GM18498 (cell line): ENCODE measurements around the gene KRT38.
"Not testable (repeated sequence)": the region's sequence is repeated elsewhere in the genome, so short reads cannot be mapped to it uniquely, and the experiment has no call there.

ENCODE experiments used
- ATAC-seq: cut with Tn5 transposase; IDR thresholded peaks from one replicate; pipeline ENCODE4 v1.9.1; 2021; ENCODE audit warnings: mild to moderate bottlenecking, moderate library complexity; ENCODE audit not compliant: unreplicated experiment

The KRT38 gene

GRCh38 chr17:41424111-41424635, 16.6 kb downstream of the KRT38 start, which contains the start of gene KRT37:
Gene KRT37, minus strand, starts transcription at chr17:41424585. Its CDS starts 62 bp downstream, at chr17:41424523.
- ATAC-seq: no peak

DNA sequence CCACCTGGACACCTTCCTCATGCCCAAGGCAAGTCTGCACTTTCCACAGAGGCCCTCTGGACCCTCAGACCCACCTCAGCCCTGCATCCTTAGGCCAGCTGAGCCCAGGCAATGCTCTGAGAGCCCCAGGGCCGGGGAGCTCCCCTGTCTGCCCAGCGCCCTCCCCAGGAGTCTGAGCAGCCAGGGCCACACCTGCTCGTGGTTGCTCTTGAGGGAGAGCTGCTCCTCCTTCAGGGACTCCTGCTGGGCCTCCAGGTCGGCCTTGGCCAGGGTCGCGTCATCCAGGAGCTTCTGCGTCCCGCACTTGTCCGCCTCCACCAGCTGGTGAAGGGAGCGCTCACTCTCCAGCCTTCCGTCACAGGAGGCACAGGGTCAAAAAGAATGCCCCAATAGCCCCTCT, 18.2 kb downstream of the KRT38 start:
- ATAC-seq: not testable (repeated sequence)

GRCh38 chr17:41421617-41422016, 19.2 kb downstream of the KRT38 start:
- ATAC-seq: no peak

DNA sequence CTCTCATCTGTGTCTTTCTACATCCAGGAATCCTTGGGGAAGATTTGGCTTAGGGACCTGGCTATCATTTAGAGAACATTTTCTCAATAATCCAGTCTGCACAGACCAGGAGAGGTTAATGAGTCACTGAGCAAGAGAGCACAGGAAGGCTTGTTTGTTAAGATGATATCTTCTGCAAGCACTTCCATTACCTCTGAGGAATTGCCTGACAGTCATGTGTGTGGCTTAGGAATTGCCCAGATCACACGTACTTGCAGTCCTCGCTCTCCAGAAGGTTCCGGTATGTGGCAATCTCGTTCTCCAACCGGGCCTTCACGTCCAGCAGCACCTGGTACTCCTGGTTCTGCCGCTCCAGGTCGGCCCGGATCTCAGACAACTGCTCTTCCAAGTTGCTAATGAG, 19.7 kb downstream of the KRT38 start:
- ATAC-seq: no peak

- no peak for ATAC-seq
Measured at GRCh38 chr17:41420134-41420533, 20.6 kb downstream of the KRT38 start.

GRCh38 chr17:41419716-41420115, 21.1 kb downstream of the KRT38 start:
- no peak for ATAC-seq

- no peak for ATAC-seq
Measured at GRCh38 chr17:41418116-41418860, 22.5 kb downstream of the KRT38 start.

- ATAC-seq: no peak
Measured at GRCh38 chr17:41417576-41418015, 23.2 kb downstream of the KRT38 start.

DNA sequence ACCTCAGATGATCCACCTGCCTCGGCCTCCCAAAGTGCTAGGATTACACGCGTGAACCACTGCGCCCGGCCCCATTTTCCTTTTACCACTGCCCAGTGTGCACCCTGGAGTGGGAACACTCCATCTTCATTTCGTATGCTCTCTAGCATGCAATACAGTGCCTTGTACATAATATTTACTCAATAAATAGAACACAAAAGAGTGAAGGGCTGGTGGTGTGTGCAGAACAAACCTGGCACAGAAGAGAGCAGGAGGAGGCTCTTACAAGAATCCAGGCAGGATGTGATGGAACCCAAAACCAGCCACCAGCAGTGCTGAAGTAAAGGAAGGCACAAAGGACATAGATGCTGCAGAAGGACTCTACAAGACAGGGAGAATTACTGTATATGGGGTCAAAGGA, 23.7 kb downstream of the KRT38 start:
- ATAC-seq: no peak

DNA sequence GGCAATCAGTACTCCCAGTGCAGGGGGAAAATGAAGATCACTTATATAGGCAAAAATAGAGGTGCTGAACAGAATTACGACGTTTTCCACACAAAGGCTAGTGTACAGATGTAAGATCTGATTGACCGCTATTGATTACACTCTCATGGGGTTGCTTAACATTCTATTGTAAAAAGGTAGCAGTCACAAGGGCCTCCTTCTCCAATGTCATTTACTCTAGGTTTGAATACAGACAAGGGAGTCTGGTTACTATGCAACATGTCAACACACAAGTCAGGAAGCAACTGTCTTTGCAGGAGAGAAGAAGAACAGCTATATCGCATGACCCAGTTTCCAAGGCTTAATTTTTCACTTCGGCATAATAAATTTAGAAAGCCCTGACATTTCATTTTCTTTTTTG, 24.3 kb downstream of the KRT38 start:
- ATAC-seq: no peak

GRCh38 chr17:41415833-41416335, 24.9 kb downstream of the KRT38 start:
- no peak for ATAC-seq

GRCh38 chr17:41415411-41415810, 25.4 kb downstream of the KRT38 start:
- ATAC-seq: no peak

DNA sequence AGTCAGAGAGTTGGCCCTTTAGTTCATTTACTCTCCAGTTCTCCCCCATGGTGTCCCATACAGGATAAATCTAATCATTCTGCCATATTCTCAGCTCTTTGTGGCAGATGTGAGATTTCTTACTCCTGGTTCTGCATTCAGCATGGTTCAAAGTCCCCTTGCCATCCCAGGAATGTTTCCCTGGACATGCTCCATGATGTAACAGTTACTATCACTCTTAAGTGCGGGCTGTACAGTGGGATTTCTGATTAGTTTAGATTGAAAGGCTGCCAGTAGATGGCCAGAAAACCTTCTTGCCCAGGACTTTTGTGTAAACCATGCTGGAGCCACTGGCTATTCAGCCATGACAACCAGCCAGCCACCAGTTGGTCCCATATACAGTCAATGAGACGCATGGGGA, 26.8 kb downstream of the KRT38 start:
- no peak for ATAC-seq

- ATAC-seq: no peak
Measured at GRCh38 chr17:41413353-41413957, 27.3 kb downstream of the KRT38 start.

GRCh38 chr17:41411072-41411840, 29.5 kb downstream of the KRT38 start:
- no peak for ATAC-seq

GRCh38 chr17:41407226-41407625, 33.6 kb downstream of the KRT38 start:
- no peak for ATAC-seq

GRCh38 chr17:41406205-41406604, 34.6 kb downstream of the KRT38 start:
- ATAC-seq: no peak

GRCh38 chr17:41404024-41404671, 36.6 kb downstream of the KRT38 start:
- no peak for ATAC-seq

GRCh38 chr17:41403404-41404023, 37.3 kb downstream of the KRT38 start:
- no peak for ATAC-seq

DNA sequence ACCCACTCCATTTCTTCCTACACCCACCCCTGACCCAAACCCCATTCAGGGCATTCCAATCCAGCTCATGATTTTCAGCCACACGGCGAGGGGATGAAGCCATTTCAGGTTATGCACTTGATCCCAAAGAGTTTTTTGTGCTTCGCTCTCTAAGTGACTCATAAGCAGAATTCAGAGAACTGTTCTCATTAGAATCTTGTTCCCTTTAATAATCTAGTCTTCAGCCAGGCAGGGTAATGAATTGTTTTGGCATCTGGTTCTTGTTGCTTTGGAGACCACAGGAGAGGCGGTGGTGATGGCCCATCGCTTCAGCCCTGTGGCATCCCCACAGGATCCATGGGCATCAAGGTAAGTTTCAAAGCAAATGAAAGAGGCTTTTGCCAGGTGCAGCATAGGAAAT, 38.6 kb downstream of the KRT38 start:
- no peak for ATAC-seq
